Adrenal gland (tissue), 12 donors: Measurements from ENCODE around the gene ZSCAN23. TPM values are rescaled to one million over a fixed set of nuclear protein-coding genes. Genes with fewer than 3 reads are reported as not detected.
"Not testable (repeated sequence)": the region's sequence is repeated elsewhere in the genome, so short reads cannot be mapped to it uniquely, and the experiment has no call there.

ENCODE experiments used
- DNase-seq, 7 donors: peaks; one replicate each; pipeline ENCODE4 v3.0.0-alpha.2; 2019 to 2020
- H3K27ac ChIP-seq, 5 donors: fragments of 200-600 bp; sonication (generic) in 4 of 5; 1 replicate in 3 of 5; 2 replicates in 2 of 5; pipeline versions ENCODE4 v1.5.1 to v1.8.0; 2016 to 2020; ENCODE audit warnings: mild to moderate bottlenecking in 1 of 5
- H3K27me3 ChIP-seq: fragments of 200-600 bp; 2 replicates; pipeline ENCODE4 v1.8.0; 2021
- H3K36me3 ChIP-seq, 2 donors: fragments of 200-600 bp; replicated peaks in 1 of 2; 1 replicate in 1 of 2; 2 replicates in 1 of 2; pipeline versions ENCODE4 v1.5.1 to v1.8.0; 2018 to 2022
- H3K4me1 ChIP-seq, 2 donors: fragments of 200-600 bp; replicated peaks in 1 of 2; 1 replicate in 1 of 2; 2 replicates in 1 of 2; pipeline versions ENCODE4 v1.5.1 to v1.8.0; 2018 to 2021
- H3K4me3 ChIP-seq, 4 donors: fragments of 200-600 bp; sonication (generic) in 3 of 4; one replicate each; pipeline ENCODE4 v1.5.1; 2016 to 2018
- H3K9me3 ChIP-seq, 3 donors: fragments of 200-600 bp; sonication (generic) in 1 of 3; replicated peaks in 1 of 3; 1 replicate in 2 of 3; 2 replicates in 1 of 3; pipeline versions ENCODE4 v1.5.1 to v1.8.0; 2016 to 2021
- POLR2A ChIP-seq, 2 donors: fragments of 450-650 bp; IDR thresholded peaks; one replicate each; pipeline ENCODE4 v1.6.1; 2017; ENCODE audit warnings: antibody characterized with exemption in 2 of 2, mild to moderate bottlenecking in 2 of 2, moderate library complexity in 1 of 2
- WGBS, 4 donors: extraction: QIAGEN DNeasy Blood & Tissue Kit in 2 of 4; methylation state at CpG; one replicate each; pipeline versions ENCODE4 v1.1.5 to v1.1.7; 2013 to 2017; 5-methylcytosine and 5-hydroxymethylcytosine counted together
- intact Hi-C, 2 donors: fragments of 100-400 bp; cut with DNase I; formaldehyde crosslinking; loops; one replicate each; pipeline versions ENCODE4 v1.14.1 to v1.15.0; 2022 to 2023
- polyA plus RNA-seq, 3 donors: library from polyadenylated mRNA; stranded (reverse); fragments of 200-250 nt in 2 of 3; fragments of 350-450 nt in 1 of 3; fragmentation: Illumina TruSeq in 1 of 3; extraction: RNeasy Lipid Tissue Mini Kit (QIAGEN cat#74804) in 1 of 3; gene quantifications; one replicate each; pipeline ENCODE4 v1.2.3, GENCODE V29; 2013 to 2014
- total RNA-seq, 9 donors: library from RNA; depleted of rRNA in 4 of 9; stranded (reverse); fragments of >200 nt in 4 of 9; fragments of 120-200 nt in 1 of 9; fragmentation: NEBNext Ultra II Directional in 1 of 9; extraction: Animal tissue kit (Norgen Biotek cat#: 25700) in 1 of 9; gene quantifications; one replicate each; pipeline versions ENCODE4 v1.1.0 to v1.2.4, GENCODE V29; 2013 to 2023
- TF ChIP-seq, protein P1 (sequence below), 6 experiments: fragments of 450-650 bp in 4 of 6; fragments of 200-600 bp in 2 of 6; sonication (generic) in 1 of 6; IDR thresholded peaks; 1 replicate in 5 of 6; 2 replicates in 1 of 6; pipeline versions ENCODE4 v1.5.1 to v1.8.0; 2016 to 2021; ENCODE audit warnings: antibody characterized with exemption in 6 of 6, mild to moderate bottlenecking in 2 of 6, moderate library complexity in 1 of 6
- donor health status: healthy with polysubstance abuse.
- donor health status: Bipolar disorder and iron deficiency.
- donor health status: DM: yes; HTN: yes; CAD: no.
- donor health status: DM: no; HTN: no; CAD: no.
- donor health status: DM: no; HTN: no; CAD: no.
- donor health status: DM: yes; HTN: yes; CAD: no.

The ZSCAN23 gene
- total and polyA plus RNA-seq, 12 donors = 0.13 to 8.0 (median 2.2) TPM

DNA sequence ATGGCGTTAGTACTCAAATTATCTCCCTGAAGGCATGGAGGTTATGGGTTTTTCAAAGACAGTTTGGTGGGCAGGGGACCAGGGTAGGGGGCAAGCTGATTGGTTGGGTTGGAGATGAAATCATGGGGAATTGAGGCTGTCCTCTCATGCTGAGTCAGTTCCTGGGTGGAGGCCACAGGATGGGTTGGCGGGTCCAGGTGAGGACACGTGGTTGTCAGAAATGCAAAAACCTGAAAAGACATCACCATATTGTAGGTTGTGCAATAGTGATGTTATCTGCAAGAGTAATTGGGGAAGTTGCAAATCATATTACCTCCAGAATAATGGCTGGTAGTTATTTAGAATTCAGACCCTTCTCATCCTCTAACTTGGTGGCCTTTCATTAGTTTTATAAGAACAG is 42.2 kb upstream of the ZSCAN23 start:
- Histone ChIP-seq H3K4me1 (no peaks in the 10 kb centered on the region), H3K4me3 (no peak overlapping the region), H3K27ac (no peak overlapping the region), H3K27me3 (peaks cover 11% of the 10 kb centered on the region), H3K36me3 (no peaks in the 10 kb centered on the region), H3K9me3 (no peaks in the 10 kb centered on the region)
- no peak for DNase-seq
- TF ChIP-seq, protein P1, sequence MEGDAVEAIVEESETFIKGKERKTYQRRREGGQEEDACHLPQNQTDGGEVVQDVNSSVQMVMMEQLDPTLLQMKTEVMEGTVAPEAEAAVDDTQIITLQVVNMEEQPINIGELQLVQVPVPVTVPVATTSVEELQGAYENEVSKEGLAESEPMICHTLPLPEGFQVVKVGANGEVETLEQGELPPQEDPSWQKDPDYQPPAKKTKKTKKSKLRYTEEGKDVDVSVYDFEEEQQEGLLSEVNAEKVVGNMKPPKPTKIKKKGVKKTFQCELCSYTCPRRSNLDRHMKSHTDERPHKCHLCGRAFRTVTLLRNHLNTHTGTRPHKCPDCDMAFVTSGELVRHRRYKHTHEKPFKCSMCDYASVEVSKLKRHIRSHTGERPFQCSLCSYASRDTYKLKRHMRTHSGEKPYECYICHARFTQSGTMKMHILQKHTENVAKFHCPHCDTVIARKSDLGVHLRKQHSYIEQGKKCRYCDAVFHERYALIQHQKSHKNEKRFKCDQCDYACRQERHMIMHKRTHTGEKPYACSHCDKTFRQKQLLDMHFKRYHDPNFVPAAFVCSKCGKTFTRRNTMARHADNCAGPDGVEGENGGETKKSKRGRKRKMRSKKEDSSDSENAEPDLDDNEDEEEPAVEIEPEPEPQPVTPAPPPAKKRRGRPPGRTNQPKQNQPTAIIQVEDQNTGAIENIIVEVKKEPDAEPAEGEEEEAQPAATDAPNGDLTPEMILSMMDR (IDR thresholded peaks at IDR 0.05) = no peak
- TF ChIP-seq POLR2A (IDR thresholded peaks at IDR 0.05) = no peak
- 89 to 96% (median 92%) methylated on average over 3 of the region's 3 CpGs for WGBS, 4 donors
- intact Hi-C loops = no loop called here

GRCh38 chr6:28480253-28480932 is 37.1 kb upstream of the ZSCAN23 start:
- no peak for DNase-seq
- Histone ChIP-seq H3K27me3 (peaks cover 26% of the 10 kb centered on the region), H3K36me3 (no peaks in the 10 kb centered on the region), H3K27ac (no peak overlapping the region), H3K9me3 (no peaks in the 10 kb centered on the region), H3K4me1 (no peaks in the 10 kb centered on the region), H3K4me3 (no peak overlapping the region)
- WGBS, 4 donors = 67 to 73% (median 70%) methylated on average over 9 of the region's 9 CpGs
- no peak for TF ChIP-seq POLR2A (IDR thresholded peaks at IDR 0.05)
- TF ChIP-seq, protein P1 (IDR thresholded peaks at IDR 0.05) = no peak
- intact Hi-C loops = no loop called here

DNA sequence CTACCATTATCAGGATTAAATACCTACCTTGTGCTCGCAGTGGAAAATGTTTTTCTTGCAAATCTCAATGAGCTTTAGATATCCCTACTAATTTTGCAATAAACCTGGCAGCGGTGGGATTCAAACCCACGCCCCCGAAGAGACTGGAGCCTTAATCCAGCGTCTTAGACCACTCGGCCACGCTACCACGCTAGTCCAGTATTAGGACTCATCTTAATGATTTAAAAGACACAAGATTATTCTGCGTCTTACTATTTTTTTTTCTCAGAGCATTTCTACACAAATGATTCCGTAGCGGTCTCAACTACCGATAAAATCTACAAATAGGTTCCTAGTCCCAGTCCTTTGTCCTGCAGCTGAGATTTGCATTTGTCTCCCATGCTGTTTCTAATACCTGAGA is 35.2 kb upstream of the ZSCAN23 start:
- H3K27ac ChIP-seq = no peak overlapping the region
- DNase-seq = no peak
- 47 to 78% (median 60%) methylated on average over 12 of the region's 12 CpGs for WGBS, 4 donors
- no peaks in the 10 kb centered on the region for H3K36me3 ChIP-seq
- H3K27me3 ChIP-seq = peaks cover 26% of the 10 kb centered on the region
- no peaks in the 10 kb centered on the region for H3K4me1 ChIP-seq
- no peak overlapping the region for H3K4me3 ChIP-seq
- intact Hi-C loops = no loop called here
- H3K9me3 ChIP-seq = no peaks in the 10 kb centered on the region
- TF ChIP-seq, protein P1 (IDR thresholded peaks at IDR 0.05) = no peak
- no peak for TF ChIP-seq POLR2A (IDR thresholded peaks at IDR 0.05)

DNA sequence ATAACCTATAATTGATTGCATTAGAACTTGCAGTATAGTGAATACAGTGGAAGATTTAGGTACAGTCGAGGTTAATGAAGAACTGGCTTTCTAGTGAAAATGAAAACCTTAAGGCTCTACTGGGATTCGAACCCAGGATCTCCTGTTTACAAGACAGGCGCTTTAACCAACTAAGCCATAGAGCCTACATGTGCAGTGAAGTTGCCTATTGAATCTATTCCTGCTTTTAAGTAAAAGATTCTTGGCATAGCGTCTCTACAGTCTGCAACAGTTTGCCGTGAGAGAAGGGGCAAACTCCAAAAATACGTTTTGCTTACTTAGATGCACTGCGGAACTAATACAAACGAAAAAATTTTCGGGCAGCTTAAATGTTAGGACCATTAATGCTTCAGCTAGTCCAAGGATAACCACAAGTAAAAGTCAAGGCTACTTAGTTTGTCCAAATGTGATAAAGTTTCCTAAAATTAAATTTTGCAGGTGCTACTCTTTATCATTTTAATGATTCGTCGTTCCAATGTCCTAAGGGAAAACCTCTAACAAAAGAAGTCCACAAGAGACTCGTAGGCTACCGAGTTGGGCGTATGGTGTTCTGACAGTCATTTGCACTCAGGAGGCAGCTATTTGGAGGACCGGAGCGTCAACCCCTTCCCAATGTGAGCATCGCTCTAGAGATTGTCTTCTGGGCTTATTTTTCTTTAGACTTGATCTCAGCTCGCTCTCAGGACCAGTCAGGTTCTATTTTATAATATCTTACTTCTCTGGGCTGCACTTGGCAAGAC is 31.3 kb upstream of the ZSCAN23 start:
- H3K9me3 ChIP-seq = peaks cover 0 to 5% (median 0%) of the 10 kb centered on the region in 3 donors
- H3K4me1 ChIP-seq = no peaks in the 10 kb centered on the region
- no peak for TF ChIP-seq POLR2A (IDR thresholded peaks at IDR 0.05)
- TF ChIP-seq, protein P1 (IDR thresholded peaks at IDR 0.05) = no peak
- H3K36me3 ChIP-seq = no peaks in the 10 kb centered on the region
- no peak overlapping the region for H3K27ac ChIP-seq
- DNase-seq = peak in 1 of 7 donors; percentile 25
- WGBS, 4 donors = 4 to 6% (median 5%) methylated on average over 18 of the region's 18 CpGs
- peaks cover 17% of the 10 kb centered on the region for H3K27me3 ChIP-seq
- intact Hi-C loops = no loop called here
- H3K4me3 ChIP-seq = peak overlapping the region in 1 of 4 donors; percentile 44

- not testable (repeated sequence) for H3K4me3 ChIP-seq, H3K27me3 ChIP-seq
- 90 to 98% (median 93%) methylated on average over 6 to 41 of the region's 45 CpGs for WGBS, 4 donors
Observed at GRCh38 chr6:28469153-28469745, 26.0 kb upstream of the ZSCAN23 start.

More at GRCh38 chr6:28469153-28469745, 26.0 kb upstream of the ZSCAN23 start:
- DNase-seq, H3K36me3 ChIP-seq, H3K9me3 ChIP-seq, H3K27ac ChIP-seq, intact Hi-C loops, H3K4me1 ChIP-seq: not testable (repeated sequence)
